AG08395 (cell line): Measurements from ENCODE around the gene DCAF8L2.
"Not testable (repeated sequence)": the region's sequence is repeated elsewhere in the genome, so short reads cannot be mapped to it uniquely, and the experiment has no call there.

ENCODE experiments used
- DNase-seq: peaks from one replicate; pipeline ENCODE4 v3.0.0; 2012; ENCODE audit warnings: mixed read lengths, low spot score

DCAF8L2 gene

DNA sequence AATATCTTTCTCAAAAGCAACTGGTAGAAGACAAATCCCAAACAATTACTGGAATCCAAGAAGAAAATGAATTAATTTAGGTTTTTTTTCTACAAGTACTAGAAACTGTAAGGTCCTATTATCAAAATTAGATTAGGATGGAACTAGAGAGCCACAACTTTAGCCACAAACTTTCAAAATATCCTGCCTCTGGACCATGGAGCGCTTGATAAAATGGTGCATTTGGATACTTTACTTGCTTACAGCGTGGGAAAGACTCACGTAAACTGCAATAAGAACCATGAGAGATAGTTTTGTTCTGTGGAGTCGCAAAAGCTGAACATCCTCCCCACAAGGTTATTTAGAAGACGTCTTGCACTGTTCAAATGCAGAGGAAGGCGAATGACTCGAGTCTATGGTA lies at the start of gene DCAF8L2:
TSS of gene DCAF8L2 (plus strand) at position 301 of the 400 bp plus-strand sequence. CDS start 156,552 bp downstream, outside the sequence.
- DNase-seq, result no peak

DNA sequence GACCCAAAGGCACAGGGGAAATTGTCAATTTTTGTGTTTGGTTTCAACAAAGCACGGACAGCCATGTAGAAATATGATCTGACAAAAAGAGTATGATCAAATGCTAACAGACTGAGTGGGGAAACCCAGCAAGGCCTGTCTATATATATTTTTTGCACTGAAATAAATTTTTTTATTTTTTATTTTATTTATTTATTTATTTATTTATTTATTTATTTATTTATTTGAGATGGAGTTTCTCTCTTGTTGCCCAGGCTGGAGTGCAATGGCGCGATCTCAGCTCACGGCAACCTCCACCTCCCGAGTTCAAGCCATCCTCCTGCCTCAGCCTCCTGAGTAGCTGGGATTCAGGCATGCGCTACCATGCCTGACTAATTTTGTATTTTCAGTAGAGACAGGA lies 49.0 kb upstream of the DCAF8L2 start:
- not testable (repeated sequence) for DNase-seq

- no peak for DNase-seq
Measured at GRCh38 chrX:27548624-27549023, 41.5 kb upstream of the DCAF8L2 start.

DNA sequence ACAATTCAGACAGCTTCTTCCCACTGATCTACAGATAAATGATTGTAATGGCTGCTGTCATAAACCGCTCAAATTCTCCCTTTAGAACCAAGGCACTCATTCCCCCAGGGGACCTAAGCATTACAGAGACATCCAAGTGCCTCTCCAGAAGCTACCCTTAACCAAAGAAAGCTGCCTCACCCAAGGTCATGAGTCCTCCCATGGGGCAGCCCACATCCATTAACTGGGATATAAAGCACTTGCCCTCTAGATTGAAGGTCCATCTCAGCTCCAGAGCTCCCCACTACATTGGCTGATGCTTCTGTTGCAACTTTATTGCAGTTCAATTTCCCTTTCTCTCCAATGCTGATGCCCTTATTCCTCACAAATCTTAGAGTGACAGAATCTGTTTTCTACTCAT lies 40.5 kb upstream of the DCAF8L2 start:
- no peak for DNase-seq

GRCh38 chrX:27555514-27555913 lies 34.6 kb upstream of the DCAF8L2 start:
- DNase-seq, result no peak

- no peak for DNase-seq
Measured at GRCh38 chrX:27565992-27566391, 24.2 kb upstream of the DCAF8L2 start.

- DNase-seq, result no peak
Measured at GRCh38 chrX:27571164-27571563, 19.0 kb upstream of the DCAF8L2 start.

GRCh38 chrX:27575565-27575964 lies 14.6 kb upstream of the DCAF8L2 start:
- no peak for DNase-seq

DNA sequence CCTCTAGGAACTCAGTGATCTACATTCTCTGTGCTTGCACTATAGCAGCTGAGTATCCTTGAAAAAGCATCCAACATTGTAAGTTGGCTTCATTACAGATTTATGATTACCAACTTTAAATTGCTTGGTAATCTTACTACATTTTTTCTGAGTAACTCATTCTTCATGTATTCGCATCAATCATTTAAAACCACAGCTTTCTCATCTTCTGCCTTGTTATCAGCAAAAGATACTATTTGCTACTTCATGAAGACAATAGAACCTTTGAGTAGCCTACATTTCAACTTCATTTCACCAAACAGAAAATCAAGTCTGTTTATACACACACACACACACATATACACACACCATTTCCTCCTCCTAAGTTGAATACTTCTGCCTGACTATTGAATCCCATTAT lies 6.2 kb upstream of the DCAF8L2 start:
- DNase-seq, result no peak

DNA sequence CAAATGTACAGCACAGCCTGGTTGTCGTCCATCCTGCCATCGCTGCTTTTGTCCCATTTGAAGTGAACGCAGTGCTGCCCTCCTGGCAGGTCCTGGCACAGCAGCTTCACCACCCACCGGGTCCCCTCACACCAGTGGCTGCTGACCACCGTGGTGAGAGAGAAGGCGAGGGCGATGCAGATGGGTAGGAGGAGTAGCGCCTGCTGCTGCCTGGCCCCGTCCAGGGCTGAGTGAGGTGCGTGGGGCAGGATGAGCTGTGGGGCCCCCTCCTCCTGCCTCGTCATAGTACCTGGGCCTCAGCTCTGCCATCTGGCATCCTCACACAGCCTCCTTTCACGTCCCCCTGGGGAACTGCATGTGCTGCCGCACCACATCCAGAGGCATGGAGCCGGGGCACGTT lies 1.8 kb downstream of the DCAF8L2 start:
- no peak for DNase-seq

DNA sequence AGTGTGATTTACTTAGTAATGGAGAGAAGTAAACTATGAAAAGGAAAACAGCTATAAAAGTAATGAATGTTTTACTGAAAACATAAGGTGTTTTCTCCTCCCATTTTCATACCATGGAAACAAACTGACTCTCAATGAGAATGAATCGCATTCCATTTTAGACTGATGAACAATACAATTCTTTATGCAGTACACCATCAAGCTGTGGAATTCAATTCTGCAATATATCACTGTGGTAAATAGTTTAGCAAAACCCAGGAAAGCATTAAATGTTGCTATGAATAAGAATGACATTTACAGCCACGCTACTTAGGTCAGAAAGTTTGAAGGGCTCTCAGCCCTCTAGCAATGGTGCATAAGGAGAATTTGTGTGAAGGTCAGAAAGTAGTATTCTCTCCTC lies 7.4 kb downstream of the DCAF8L2 start:
- DNase-seq, result no peak

- DNase-seq, result no peak
Measured at GRCh38 chrX:27598312-27598711, 8.2 kb downstream of the DCAF8L2 start.

DNA sequence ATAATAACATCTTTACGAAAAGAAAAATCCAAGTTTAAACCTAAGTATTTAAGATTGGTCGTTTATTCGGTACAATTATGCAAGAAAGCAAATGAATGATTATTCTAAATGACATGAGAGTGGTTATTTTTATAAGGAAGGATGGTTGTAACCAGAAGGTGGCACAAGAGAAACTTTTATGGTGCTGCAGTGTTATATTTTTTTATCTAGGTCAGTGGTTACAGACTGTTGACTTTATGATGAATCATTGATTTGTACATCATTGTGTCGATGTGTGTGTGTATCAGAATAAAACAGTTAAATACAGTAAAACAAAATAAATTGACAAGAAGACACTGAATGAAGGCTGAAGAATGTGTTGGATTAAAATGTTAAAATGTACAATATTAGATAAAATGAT lies 9.8 kb downstream of the DCAF8L2 start:
- DNase-seq, result no peak

GRCh38 chrX:27600686-27601085 lies 10.5 kb downstream of the DCAF8L2 start:
- no peak for DNase-seq

- no peak for DNase-seq
Measured at GRCh38 chrX:27608671-27609070, 18.5 kb downstream of the DCAF8L2 start.

GRCh38 chrX:27619459-27619858 lies 29.3 kb downstream of the DCAF8L2 start:
- no peak for DNase-seq

- no peak for DNase-seq
Measured at GRCh38 chrX:27619975-27620374, 29.8 kb downstream of the DCAF8L2 start.

DNA sequence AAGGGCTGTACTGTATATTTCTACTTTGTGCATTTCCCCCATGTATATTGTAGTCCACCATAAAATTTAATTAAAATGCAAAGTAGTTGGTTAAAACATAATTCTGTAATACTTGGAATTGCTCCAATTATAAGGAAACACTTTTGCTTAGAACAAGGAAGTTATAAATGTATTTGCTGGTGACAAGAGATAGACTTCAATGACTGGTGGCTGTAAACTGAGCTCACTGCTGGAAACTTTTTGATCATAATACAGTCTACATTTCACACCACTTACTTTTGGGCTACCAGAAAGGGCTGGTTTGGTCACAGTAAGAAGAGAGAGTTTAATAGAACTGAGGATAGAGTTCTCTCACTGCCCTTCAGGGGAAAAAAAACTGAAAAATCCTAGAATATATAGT lies 32.7 kb downstream of the DCAF8L2 start:
- DNase-seq, result no peak

GRCh38 chrX:27626066-27626465 lies 35.9 kb downstream of the DCAF8L2 start:
- DNase-seq, result no peak

GRCh38 chrX:27633328-27633727 lies 43.2 kb downstream of the DCAF8L2 start:
- no peak for DNase-seq

DNA sequence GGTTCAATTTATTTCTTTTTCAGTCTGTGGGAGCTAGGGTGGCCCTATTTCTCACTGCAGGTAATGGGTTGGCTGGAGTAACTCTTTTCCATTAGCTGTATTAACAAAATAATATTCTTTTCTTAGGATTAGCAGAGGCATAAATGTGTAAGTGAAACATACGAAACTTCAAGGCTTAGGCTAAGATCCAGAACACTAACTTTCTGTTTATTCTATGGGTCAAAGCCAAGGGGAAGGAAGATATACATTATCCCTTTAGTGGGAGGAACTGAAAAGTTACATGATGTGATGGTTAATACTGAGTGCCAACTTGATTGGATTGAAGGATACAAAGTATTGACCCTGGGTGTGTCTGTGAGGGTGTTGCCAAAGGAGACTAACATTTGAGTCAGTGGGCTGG lies 66.4 kb downstream of the DCAF8L2 start:
- DNase-seq, result no peak

GRCh38 chrX:27660878-27661277 lies 70.7 kb downstream of the DCAF8L2 start:
- DNase-seq, result no peak

- DNase-seq, result no peak
Measured at GRCh38 chrX:27671234-27671633, 81.1 kb downstream of the DCAF8L2 start.

- DNase-seq, result no peak
Measured at GRCh38 chrX:27674491-27674890, 84.3 kb downstream of the DCAF8L2 start.

- no peak for DNase-seq
Measured at GRCh38 chrX:27675493-27675892, 85.3 kb downstream of the DCAF8L2 start.
